SK-N-SH treated with all-trans-retinoic acid at 6 μM for 48 hours (cell line): ENCODE results near the gene FANCM.

Experiments
- ATAC-seq: fragments of 200-7000 bp; cut with Tn5 transposase; 3 replicates; pipeline ENCODE4 v1.9.1; 2020; ENCODE audit warnings: mild to moderate bottlenecking, moderate library complexity
- ARNTL ChIP-seq: fragments of 450-650 bp; formaldehyde crosslinking; IDR thresholded peaks from 2 replicates; pipeline ENCODE4 v1.5.0; 2020; ENCODE audit warnings: low read depth, mild to moderate bottlenecking, moderate library complexity, borderline replicate concordance
- BACH2 ChIP-seq: fragments of 250-450 bp; sonication (Bioruptor Pico); IDR thresholded peaks from 2 replicates; pipeline ENCODE4 v1.9.0; 2021; ENCODE audit warnings: mild to moderate bottlenecking, borderline replicate concordance
- CSDC2 ChIP-seq: fragments of 250-450 bp; sonication (Bioruptor Pico); IDR thresholded peaks from 2 replicates; pipeline ENCODE4 v1.5.0; 2020; ENCODE audit warnings: mild to moderate bottlenecking, moderate library complexity
- ESRRG ChIP-seq: fragments of 250-450 bp; sonication (Bioruptor Pico); IDR thresholded peaks from 2 replicates; pipeline ENCODE4 v1.6.1; 2021; ENCODE audit warnings: mild to moderate bottlenecking
- ISL1 ChIP-seq: fragments of 250-450 bp; sonication (Bioruptor Pico); IDR thresholded peaks from 2 replicates; pipeline ENCODE4 v2.1.2; 2022; ENCODE audit warnings: mild to moderate bottlenecking, moderate library complexity
- OSR1 ChIP-seq: fragments of 250-450 bp; sonication (Bioruptor Pico); IDR thresholded peaks from 2 replicates; pipeline ENCODE4 v1.8.0; 2022; ENCODE audit warnings: moderate library complexity, mild to moderate bottlenecking, inconsistent platforms
- PPARA ChIP-seq: fragments of 250-450 bp; sonication (Bioruptor Pico); IDR thresholded peaks from 2 replicates; pipeline ENCODE4 v1.5.0; 2020; ENCODE audit warnings: mild to moderate bottlenecking, borderline replicate concordance
- RARB ChIP-seq: fragments of 250-450 bp; sonication (Bioruptor Pico); IDR thresholded peaks from 2 replicates; pipeline ENCODE4 v1.8.0; 2021; ENCODE audit warnings: mild to moderate bottlenecking, moderate library complexity
- SNAI2 ChIP-seq: fragments of 250-450 bp; sonication (Bioruptor Pico); IDR thresholded peaks from 2 replicates; pipeline ENCODE4 v1.5.0; 2020; ENCODE audit warnings: mild to moderate bottlenecking, moderate library complexity
- TCF4 ChIP-seq: fragments of 250-450 bp; sonication (Bioruptor Pico); IDR thresholded peaks from 2 replicates; pipeline ENCODE4 v1.8.0; 2021; ENCODE audit warnings: mild to moderate bottlenecking, moderate library complexity, borderline replicate concordance
- TOX ChIP-seq: fragments of 250-450 bp; sonication (Bioruptor Pico); IDR thresholded peaks from 2 replicates; pipeline ENCODE4 v1.8.0; 2021; ENCODE audit warnings: mild to moderate bottlenecking, moderate library complexity, borderline replicate concordance
- ZC3H10 ChIP-seq: fragments of 250-450 bp; sonication (Bioruptor Pico); IDR thresholded peaks from 2 replicates; pipeline ENCODE4 v1.5.1; 2021; ENCODE audit warnings: mild to moderate bottlenecking, moderate library complexity
- ZFP3 ChIP-seq: fragments of 250-450 bp; sonication (Bioruptor Pico); IDR thresholded peaks from 2 replicates; pipeline ENCODE4 v1.5.0; 2020; ENCODE audit warnings: mild to moderate bottlenecking, moderate library complexity
- ZFP30 ChIP-seq: fragments of 450-650 bp; formaldehyde crosslinking; IDR thresholded peaks from 2 replicates; pipeline ENCODE4 v1.5.0; 2022; ENCODE audit warnings: mild to moderate bottlenecking, moderate library complexity
- ZNF565 ChIP-seq: fragments of 450-650 bp; formaldehyde crosslinking; conservative IDR thresholded peaks from 2 replicates; pipeline ENCODE4 v1.5.0; 2020; ENCODE audit warnings: low read depth, mild to moderate bottlenecking, moderate library complexity
- ZNF70 ChIP-seq: fragments of 450-650 bp; formaldehyde crosslinking; IDR thresholded peaks from 2 replicates; pipeline ENCODE4 v1.5.0; 2020; ENCODE audit warnings: mild to moderate bottlenecking, moderate library complexity
- ZNF8 ChIP-seq: fragments of 450-650 bp; formaldehyde crosslinking; IDR thresholded peaks from 2 replicates; pipeline ENCODE4 v1.5.0; 2020; ENCODE audit warnings: mild to moderate bottlenecking, moderate library complexity
- TF ChIP-seq, protein P1 (sequence below): fragments of 250-450 bp; sonication (Bioruptor Pico); IDR thresholded peaks from 2 replicates; pipeline ENCODE4 v1.5.1; 2021; ENCODE audit warnings: mild to moderate bottlenecking, moderate library complexity
- TF ChIP-seq, protein P2 (sequence below): fragments of 250-450 bp; sonication (Bioruptor Pico); IDR thresholded peaks from 2 replicates; pipeline ENCODE4 v1.8.0; 2021; ENCODE audit warnings: low read depth, mild to moderate bottlenecking, moderate library complexity, borderline replicate concordance
- TF ChIP-seq, protein P3 (sequence below): fragments of 250-450 bp; sonication (Bioruptor Pico); IDR thresholded peaks from 2 replicates; pipeline ENCODE4 v1.8.0; 2020; ENCODE audit warnings: mild to moderate bottlenecking, moderate library complexity, borderline replicate concordance
- TF ChIP-seq, protein P4 (sequence below): fragments of 250-450 bp; sonication (Bioruptor Pico); IDR thresholded peaks from 2 replicates; pipeline ENCODE4 v1.5.1; 2020; ENCODE audit warnings: low read depth, mild to moderate bottlenecking, moderate library complexity
- TF ChIP-seq, protein P5 (sequence below): fragments of 250-450 bp; sonication (Bioruptor Pico); IDR thresholded peaks from 2 replicates; pipeline ENCODE4 v1.5.0; 2020; ENCODE audit warnings: mild to moderate bottlenecking, moderate library complexity

Gene FANCM

DNA sequence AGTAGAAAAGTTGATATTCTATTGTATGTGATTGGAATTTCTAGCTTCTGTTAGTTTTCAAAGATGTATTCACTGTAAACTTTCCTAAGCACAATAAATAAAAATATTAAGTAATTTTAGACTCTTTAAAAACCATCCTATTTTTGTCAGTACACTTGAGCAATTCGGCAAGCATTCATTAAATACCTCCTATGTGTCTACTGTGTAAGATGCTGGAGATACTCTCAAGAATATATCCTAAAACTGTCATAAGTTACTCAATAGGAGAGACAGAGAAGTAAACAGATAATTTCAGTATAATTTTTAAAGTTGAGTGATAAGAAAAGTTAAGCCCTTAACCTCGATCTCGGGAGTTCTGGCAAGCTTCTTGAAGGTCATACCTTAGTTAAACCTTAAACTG lies 46.1 kb downstream of the FANCM start:
- no peak for ATAC-seq
- TF ChIP-seq ZNF565 (CRISPR knock-in tag) (no peak), CSDC2 (no peak), RARB (CRISPR knock-in tag) (no peak), ZFP3 (CRISPR knock-in tag) (no peak), SNAI2 (CRISPR knock-in tag) (no peak), TOX (CRISPR knock-in tag) (no peak), TCF4 (CRISPR knock-in tag) (no peak), ZC3H10 (CRISPR knock-in tag) (no peak), PPARA (CRISPR knock-in tag) (no peak), BACH2 (CRISPR knock-in tag) (no peak), ARNTL (CRISPR knock-in tag) (no peak), ISL1 (CRISPR knock-in tag) (no peak), ESRRG (no peak), ZNF8 (CRISPR knock-in tag) (no peak), OSR1 (CRISPR knock-in tag) (no peak)
- TF ChIP-seq, protein P1, sequence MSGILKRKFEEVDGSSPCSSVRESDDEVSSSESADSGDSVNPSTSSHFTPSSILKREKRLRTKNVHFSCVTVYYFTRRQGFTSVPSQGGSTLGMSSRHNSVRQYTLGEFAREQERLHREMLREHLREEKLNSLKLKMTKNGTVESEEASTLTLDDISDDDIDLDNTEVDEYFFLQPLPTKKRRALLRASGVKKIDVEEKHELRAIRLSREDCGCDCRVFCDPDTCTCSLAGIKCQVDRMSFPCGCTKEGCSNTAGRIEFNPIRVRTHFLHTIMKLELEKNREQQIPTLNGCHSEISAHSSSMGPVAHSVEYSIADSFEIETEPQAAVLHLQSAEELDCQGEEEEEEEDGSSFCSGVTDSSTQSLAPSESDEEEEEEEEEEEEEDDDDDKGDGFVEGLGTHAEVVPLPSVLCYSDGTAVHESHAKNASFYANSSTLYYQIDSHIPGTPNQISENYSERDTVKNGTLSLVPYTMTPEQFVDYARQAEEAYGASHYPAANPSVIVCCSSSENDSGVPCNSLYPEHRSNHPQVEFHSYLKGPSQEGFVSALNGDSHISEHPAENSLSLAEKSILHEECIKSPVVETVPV (CRISPR knock-in tag): no peak
- TF ChIP-seq, protein P2, sequence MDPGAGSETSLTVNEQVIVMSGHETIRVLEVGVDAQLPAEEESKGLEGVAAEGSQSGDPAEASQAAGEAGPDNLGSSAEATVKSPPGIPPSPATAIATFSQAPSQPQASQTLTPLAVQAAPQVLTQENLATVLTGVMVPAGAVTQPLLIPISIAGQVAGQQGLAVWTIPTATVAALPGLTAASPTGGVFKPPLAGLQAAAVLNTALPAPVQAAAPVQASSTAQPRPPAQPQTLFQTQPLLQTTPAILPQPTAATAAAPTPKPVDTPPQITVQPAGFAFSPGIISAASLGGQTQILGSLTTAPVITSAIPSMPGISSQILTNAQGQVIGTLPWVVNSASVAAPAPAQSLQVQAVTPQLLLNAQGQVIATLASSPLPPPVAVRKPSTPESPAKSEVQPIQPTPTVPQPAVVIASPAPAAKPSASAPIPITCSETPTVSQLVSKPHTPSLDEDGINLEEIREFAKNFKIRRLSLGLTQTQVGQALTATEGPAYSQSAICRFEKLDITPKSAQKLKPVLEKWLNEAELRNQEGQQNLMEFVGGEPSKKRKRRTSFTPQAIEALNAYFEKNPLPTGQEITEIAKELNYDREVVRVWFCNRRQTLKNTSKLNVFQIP (CRISPR knock-in tag): no peak
- TF ChIP-seq, protein P3, sequence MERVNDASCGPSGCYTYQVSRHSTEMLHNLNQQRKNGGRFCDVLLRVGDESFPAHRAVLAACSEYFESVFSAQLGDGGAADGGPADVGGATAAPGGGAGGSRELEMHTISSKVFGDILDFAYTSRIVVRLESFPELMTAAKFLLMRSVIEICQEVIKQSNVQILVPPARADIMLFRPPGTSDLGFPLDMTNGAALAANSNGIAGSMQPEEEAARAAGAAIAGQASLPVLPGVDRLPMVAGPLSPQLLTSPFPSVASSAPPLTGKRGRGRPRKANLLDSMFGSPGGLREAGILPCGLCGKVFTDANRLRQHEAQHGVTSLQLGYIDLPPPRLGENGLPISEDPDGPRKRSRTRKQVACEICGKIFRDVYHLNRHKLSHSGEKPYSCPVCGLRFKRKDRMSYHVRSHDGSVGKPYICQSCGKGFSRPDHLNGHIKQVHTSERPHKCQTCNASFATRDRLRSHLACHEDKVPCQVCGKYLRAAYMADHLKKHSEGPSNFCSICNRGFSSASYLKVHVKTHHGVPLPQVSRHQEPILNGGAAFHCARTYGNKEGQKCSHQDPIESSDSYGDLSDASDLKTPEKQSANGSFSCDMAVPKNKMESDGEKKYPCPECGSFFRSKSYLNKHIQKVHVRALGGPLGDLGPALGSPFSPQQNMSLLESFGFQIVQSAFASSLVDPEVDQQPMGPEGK (CRISPR knock-in tag): no peak
- TF ChIP-seq, protein P4, sequence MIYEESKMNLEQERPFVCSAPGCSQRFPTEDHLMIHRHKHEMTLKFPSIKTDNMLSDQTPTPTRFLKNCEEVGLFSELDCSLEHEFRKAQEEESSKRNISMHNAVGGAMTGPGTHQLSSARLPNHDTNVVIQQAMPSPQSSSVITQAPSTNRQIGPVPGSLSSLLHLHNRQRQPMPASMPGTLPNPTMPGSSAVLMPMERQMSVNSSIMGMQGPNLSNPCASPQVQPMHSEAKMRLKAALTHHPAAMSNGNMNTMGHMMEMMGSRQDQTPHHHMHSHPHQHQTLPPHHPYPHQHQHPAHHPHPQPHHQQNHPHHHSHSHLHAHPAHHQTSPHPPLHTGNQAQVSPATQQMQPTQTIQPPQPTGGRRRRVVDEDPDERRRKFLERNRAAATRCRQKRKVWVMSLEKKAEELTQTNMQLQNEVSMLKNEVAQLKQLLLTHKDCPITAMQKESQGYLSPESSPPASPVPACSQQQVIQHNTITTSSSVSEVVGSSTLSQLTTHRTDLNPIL: no peak
- TF ChIP-seq, protein P5, sequence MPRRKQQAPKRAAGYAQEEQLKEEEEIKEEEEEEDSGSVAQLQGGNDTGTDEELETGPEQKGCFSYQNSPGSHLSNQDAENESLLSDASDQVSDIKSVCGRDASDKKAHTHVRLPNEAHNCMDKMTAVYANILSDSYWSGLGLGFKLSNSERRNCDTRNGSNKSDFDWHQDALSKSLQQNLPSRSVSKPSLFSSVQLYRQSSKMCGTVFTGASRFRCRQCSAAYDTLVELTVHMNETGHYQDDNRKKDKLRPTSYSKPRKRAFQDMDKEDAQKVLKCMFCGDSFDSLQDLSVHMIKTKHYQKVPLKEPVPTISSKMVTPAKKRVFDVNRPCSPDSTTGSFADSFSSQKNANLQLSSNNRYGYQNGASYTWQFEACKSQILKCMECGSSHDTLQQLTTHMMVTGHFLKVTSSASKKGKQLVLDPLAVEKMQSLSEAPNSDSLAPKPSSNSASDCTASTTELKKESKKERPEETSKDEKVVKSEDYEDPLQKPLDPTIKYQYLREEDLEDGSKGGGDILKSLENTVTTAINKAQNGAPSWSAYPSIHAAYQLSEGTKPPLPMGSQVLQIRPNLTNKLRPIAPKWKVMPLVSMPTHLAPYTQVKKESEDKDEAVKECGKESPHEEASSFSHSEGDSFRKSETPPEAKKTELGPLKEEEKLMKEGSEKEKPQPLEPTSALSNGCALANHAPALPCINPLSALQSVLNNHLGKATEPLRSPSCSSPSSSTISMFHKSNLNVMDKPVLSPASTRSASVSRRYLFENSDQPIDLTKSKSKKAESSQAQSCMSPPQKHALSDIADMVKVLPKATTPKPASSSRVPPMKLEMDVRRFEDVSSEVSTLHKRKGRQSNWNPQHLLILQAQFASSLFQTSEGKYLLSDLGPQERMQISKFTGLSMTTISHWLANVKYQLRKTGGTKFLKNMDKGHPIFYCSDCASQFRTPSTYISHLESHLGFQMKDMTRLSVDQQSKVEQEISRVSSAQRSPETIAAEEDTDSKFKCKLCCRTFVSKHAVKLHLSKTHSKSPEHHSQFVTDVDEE (CRISPR knock-in tag): no peak
- TF ChIP-seq, all 23 proteins: peak for 0

DNA sequence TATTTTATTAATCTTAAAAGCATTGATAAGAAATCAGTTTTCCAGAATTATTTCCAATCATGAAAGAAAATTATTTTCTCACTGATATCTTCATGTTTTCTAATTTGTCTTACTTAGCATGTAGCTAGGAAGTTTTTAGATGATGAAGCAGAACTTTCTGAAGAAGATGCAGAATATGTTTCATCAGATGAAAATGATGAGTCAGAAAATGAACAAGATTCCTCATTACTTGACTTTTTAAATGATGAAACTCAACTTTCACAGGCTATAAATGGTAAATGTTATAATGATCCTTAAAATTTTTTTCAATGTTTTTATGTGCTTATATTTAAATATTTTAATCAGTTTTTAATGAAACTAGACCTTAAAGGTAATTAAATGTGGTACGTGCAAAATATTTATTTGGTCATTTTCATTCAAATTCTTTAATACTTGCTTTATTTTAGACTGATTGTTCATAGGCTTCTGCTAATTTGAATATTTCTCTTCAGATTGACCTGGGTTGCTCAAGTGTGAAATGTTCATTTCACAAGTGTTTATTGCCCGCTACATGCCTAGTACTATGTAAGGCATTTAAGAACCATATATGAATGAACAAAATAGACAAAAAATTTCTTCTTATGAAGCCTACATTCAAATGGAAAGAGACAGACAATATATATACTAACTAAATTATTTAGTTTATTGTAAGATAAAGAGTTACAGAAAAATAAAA lies 49.5 kb downstream of the FANCM start:
- TF ChIP-seq ZFP30 (no peak), ESRRG (no peak), TCF4 (CRISPR knock-in tag) (no peak), ZNF70 (CRISPR knock-in tag) (no peak), ZNF8 (CRISPR knock-in tag) (no peak)
- TF ChIP-seq, all 23 proteins: peak for 0
- no peak for ATAC-seq

DNA sequence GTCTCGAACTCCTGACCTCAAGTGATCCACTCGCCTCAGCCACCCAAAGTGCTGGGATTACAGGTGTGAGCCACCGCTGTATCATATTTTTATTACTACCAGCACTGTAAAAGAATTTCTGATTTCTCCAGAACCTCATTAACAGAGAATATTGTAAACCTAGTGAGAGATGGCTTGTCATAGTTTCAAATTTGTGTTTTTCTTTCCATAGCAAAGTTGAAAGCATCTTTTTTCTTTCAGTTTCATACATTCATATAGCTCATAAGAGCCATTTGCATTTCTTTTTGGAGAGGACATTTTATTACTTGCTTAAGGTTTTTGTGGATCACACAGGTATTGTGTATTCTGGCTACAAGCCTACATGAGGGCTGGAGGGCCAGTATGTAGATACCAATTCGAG lies 59.2 kb downstream of the FANCM start:
- no peak for ATAC-seq
- TF ChIP-seq BACH2 (CRISPR knock-in tag): no peak
- TF ChIP-seq TOX (CRISPR knock-in tag): no peak
- TF ChIP-seq ESRRG: no peak
- TF ChIP-seq RARB (CRISPR knock-in tag): no peak
- TF ChIP-seq CSDC2: no peak
- TF ChIP-seq SNAI2 (CRISPR knock-in tag): no peak
- TF ChIP-seq, protein P1 (CRISPR knock-in tag): no peak
- no peak for TF ChIP-seq OSR1 (CRISPR knock-in tag)
- TF ChIP-seq ZNF8 (CRISPR knock-in tag): no peak
- TF ChIP-seq, protein P4: no peak
- TF ChIP-seq ISL1 (CRISPR knock-in tag): no peak
